Measurements from ENCODE around the gene ZNG1A.
A peak's percentile ranks its signal among the peaks of the same experiment; 100 is the strongest.
"Not testable (repeated sequence)": the region's sequence is repeated elsewhere in the genome, so short reads cannot be mapped to it uniquely, and the experiment has no call there.

Gene ZNG1A

GRCh38 chr9:159871-160270 is 19.0 kb downstream of the ZNG1A start:
- not testable (repeated sequence) for H3K4me3 ChIP-seq (ENCODE audit: low read depth in 1 of 2, low read length in 2 of 2); H3K9me3 ChIP-seq (ENCODE audit: control insufficient read depth in 1 of 2, low read length in 2 of 2); H3K4me1 ChIP-seq (ENCODE audit: control insufficient read depth in 1 of 2, insufficient read depth in 2 of 2, low read length in 2 of 2); H3K27ac ChIP-seq (ENCODE audit: low read length); H3K27me3 ChIP-seq (ENCODE audit: low read depth, low read length); H3K36me3 ChIP-seq (ENCODE audit: control insufficient read depth in 1 of 2, insufficient read depth in 2 of 2, low read length in 2 of 2)

GRCh38 chr9:151173-151572 is 27.7 kb downstream of the ZNG1A start:
- not testable (repeated sequence) for H3K4me1 ChIP-seq (ENCODE audit: control insufficient read depth in 1 of 2, insufficient read depth in 2 of 2, low read length in 2 of 2); H3K36me3 ChIP-seq (ENCODE audit: control insufficient read depth in 1 of 2, insufficient read depth in 2 of 2, low read length in 2 of 2); H3K9me3 ChIP-seq (ENCODE audit: control insufficient read depth in 1 of 2, low read length in 2 of 2); H3K4me3 ChIP-seq (ENCODE audit: low read depth in 1 of 2, low read length in 2 of 2); H3K27me3 ChIP-seq (ENCODE audit: low read depth, low read length); H3K27ac ChIP-seq (ENCODE audit: low read length)

GRCh38 chr9:139880-140279 is 39.0 kb downstream of the ZNG1A start:
- not testable (repeated sequence) for H3K27me3 ChIP-seq (ENCODE audit: low read depth, low read length); H3K4me3 ChIP-seq (ENCODE audit: low read depth in 1 of 2, low read length in 2 of 2); H3K4me1 ChIP-seq (ENCODE audit: control insufficient read depth in 1 of 2, insufficient read depth in 2 of 2, low read length in 2 of 2); H3K27ac ChIP-seq (ENCODE audit: low read length); H3K9me3 ChIP-seq (ENCODE audit: control insufficient read depth in 1 of 2, low read length in 2 of 2); H3K36me3 ChIP-seq (ENCODE audit: control insufficient read depth in 1 of 2, insufficient read depth in 2 of 2, low read length in 2 of 2)

- not testable (repeated sequence) for H3K27me3 ChIP-seq (ENCODE audit: low read depth, low read length); H3K36me3 ChIP-seq (ENCODE audit: control insufficient read depth in 1 of 2, insufficient read depth in 2 of 2, low read length in 2 of 2); H3K4me3 ChIP-seq (ENCODE audit: low read depth in 1 of 2, low read length in 2 of 2); H3K27ac ChIP-seq (ENCODE audit: low read length); H3K9me3 ChIP-seq (ENCODE audit: control insufficient read depth in 1 of 2, low read length in 2 of 2)
- peaks cover 0 to 18% of the 10 kb centered on the region in 2 donors for H3K4me1 ChIP-seq (ENCODE audit: control insufficient read depth in 1 of 2, insufficient read depth in 2 of 2, low read length in 2 of 2)
These were observed 60.8 kb downstream of the ZNG1A start, which contains the start of gene FOXD4 for GRCh38 chr9:117995-118467. TSS of gene FOXD4 (minus strand) at chr9:118417. CDS start at chr9:118119, 298 bp downstream.

- H3K4me3 ChIP-seq (ENCODE audit: low read depth in 1 of 2, low read length in 2 of 2); H3K27me3 ChIP-seq (ENCODE audit: low read depth, low read length); H3K36me3 ChIP-seq (ENCODE audit: control insufficient read depth in 1 of 2, insufficient read depth in 2 of 2, low read length in 2 of 2); H3K9me3 ChIP-seq (ENCODE audit: control insufficient read depth in 1 of 2, low read length in 2 of 2); H3K27ac ChIP-seq (ENCODE audit: low read length): not testable (repeated sequence)
- peaks cover 0 to 18% of the 10 kb centered on the region in 2 donors for H3K4me1 ChIP-seq (ENCODE audit: control insufficient read depth in 1 of 2, insufficient read depth in 2 of 2, low read length in 2 of 2)
These were observed 61.5 kb downstream of the ZNG1A start for GRCh38 chr9:117144-117994.

- H3K9me3 ChIP-seq (ENCODE audit: control insufficient read depth in 1 of 2, low read length in 2 of 2); H3K36me3 ChIP-seq (ENCODE audit: control insufficient read depth in 1 of 2, insufficient read depth in 2 of 2, low read length in 2 of 2); H3K27ac ChIP-seq (ENCODE audit: low read length); H3K4me3 ChIP-seq (ENCODE audit: low read depth in 1 of 2, low read length in 2 of 2); H3K27me3 ChIP-seq (ENCODE audit: low read depth, low read length): not testable (repeated sequence)
- peaks cover 0 to 18% of the 10 kb centered on the region in 2 donors for H3K4me1 ChIP-seq (ENCODE audit: control insufficient read depth in 1 of 2, insufficient read depth in 2 of 2, low read length in 2 of 2)
These were observed 62.4 kb downstream of the ZNG1A start for GRCh38 chr9:116239-117077.

- H3K27ac ChIP-seq (ENCODE audit: low read length); H3K36me3 ChIP-seq (ENCODE audit: control insufficient read depth in 1 of 2, insufficient read depth in 2 of 2, low read length in 2 of 2); H3K9me3 ChIP-seq (ENCODE audit: control insufficient read depth in 1 of 2, low read length in 2 of 2); H3K27me3 ChIP-seq (ENCODE audit: low read depth, low read length): not testable (repeated sequence)
- Histone ChIP-seq H3K4me3 (ENCODE audit: low read depth in 1 of 2, low read length in 2 of 2) (peak overlapping the region in 1 of 2 donors; percentile 62), H3K4me1 (ENCODE audit: control insufficient read depth in 1 of 2, insufficient read depth in 2 of 2, low read length in 2 of 2) (peaks cover 0 to 18% of the 10 kb centered on the region in 2 donors)
These were observed 63.8 kb downstream of the ZNG1A start for GRCh38 chr9:115118-115451.

- peaks cover 0 to 18% of the 10 kb centered on the region in 2 donors for H3K4me1 ChIP-seq (ENCODE audit: control insufficient read depth in 1 of 2, insufficient read depth in 2 of 2, low read length in 2 of 2)
- not testable (repeated sequence) for H3K27me3 ChIP-seq (ENCODE audit: low read depth, low read length); H3K27ac ChIP-seq (ENCODE audit: low read length); H3K36me3 ChIP-seq (ENCODE audit: control insufficient read depth in 1 of 2, insufficient read depth in 2 of 2, low read length in 2 of 2); H3K9me3 ChIP-seq (ENCODE audit: control insufficient read depth in 1 of 2, low read length in 2 of 2)
- H3K4me3 ChIP-seq (ENCODE audit: low read depth in 1 of 2, low read length in 2 of 2), result peak overlapping the region in 1 of 2 donors; percentile 62
These were observed 64.4 kb downstream of the ZNG1A start for GRCh38 chr9:114267-115117.

- H3K27ac ChIP-seq (ENCODE audit: low read length); H3K27me3 ChIP-seq (ENCODE audit: low read depth, low read length): not testable (repeated sequence)
- peaks cover 0 to 18% of the 10 kb centered on the region in 2 donors for H3K4me1 ChIP-seq (ENCODE audit: control insufficient read depth in 1 of 2, insufficient read depth in 2 of 2, low read length in 2 of 2)
These were observed 65.2 kb downstream of the ZNG1A start for GRCh38 chr9:113468-114266.

GRCh38 chr9:112589-113467 is 66.0 kb downstream of the ZNG1A start:
- H3K27me3 ChIP-seq (ENCODE audit: low read depth, low read length), result not testable (repeated sequence)

More at GRCh38 chr9:113468-114266, 65.2 kb downstream of the ZNG1A start:
- peak overlapping the region in 1 of 2 donors; percentile 62 for H3K4me3 ChIP-seq (ENCODE audit: low read depth in 1 of 2, low read length in 2 of 2)
- H3K9me3 ChIP-seq (ENCODE audit: control insufficient read depth in 1 of 2, low read length in 2 of 2); H3K36me3 ChIP-seq (ENCODE audit: control insufficient read depth in 1 of 2, insufficient read depth in 2 of 2, low read length in 2 of 2): not testable (repeated sequence)

More at GRCh38 chr9:112589-113467, 66.0 kb downstream of the ZNG1A start:
- peaks cover 0 to 18% of the 10 kb centered on the region in 2 donors for H3K4me1 ChIP-seq (ENCODE audit: control insufficient read depth in 1 of 2, insufficient read depth in 2 of 2, low read length in 2 of 2)
- peak overlapping the region in 1 of 2 donors; percentile 62 for H3K4me3 ChIP-seq (ENCODE audit: low read depth in 1 of 2, low read length in 2 of 2)
- H3K9me3 ChIP-seq (ENCODE audit: control insufficient read depth in 1 of 2, low read length in 2 of 2); H3K36me3 ChIP-seq (ENCODE audit: control insufficient read depth in 1 of 2, insufficient read depth in 2 of 2, low read length in 2 of 2); H3K27ac ChIP-seq (ENCODE audit: low read length): not testable (repeated sequence)

Data from muscle layer of duodenum (tissue), 2 donors.